Liver (tissue), 9 donors: Measurements from ENCODE around the gene ZNF652. TPM values are rescaled to one million over a fixed set of nuclear protein-coding genes. Genes with fewer than 3 reads are reported as not detected.

Source experiments
- DNase-seq: peaks from one replicate; pipeline ENCODE4 v3.0.0-alpha.2; 2017; ENCODE audit warnings: low spot score
- H3K27ac ChIP-seq, 2 donors: one replicate each; pipeline ENCODE4 v1.7.0; 2013; ENCODE audit warnings: inconsistent platforms in 2 of 2, low read length in 2 of 2, control low read depth in 1 of 2, low read depth in 1 of 2, mild to moderate bottlenecking in 1 of 2
- H3K27me3 ChIP-seq, 4 donors: one replicate each; pipeline versions ENCODE4 v1.6.1 to v1.7.0; 2013; ENCODE audit warnings: low read length in 3 of 4, inconsistent platforms in 1 of 4, mild to moderate bottlenecking in 1 of 4, moderate library complexity in 1 of 4; ENCODE audit not compliant: control insufficient read depth in 4 of 4, insufficient read depth in 4 of 4
- H3K36me3 ChIP-seq, 4 donors: one replicate each; pipeline versions ENCODE4 v1.6.1 to v1.7.0; 2013; ENCODE audit warnings: low read length in 3 of 4, mild to moderate bottlenecking in 3 of 4, low read depth in 1 of 4, moderate library complexity in 1 of 4; ENCODE audit not compliant: control insufficient read depth in 4 of 4, insufficient read depth in 3 of 4
- H3K4me1 ChIP-seq, 4 donors: one replicate each; pipeline versions ENCODE4 v1.6.1 to v1.7.0; 2013; ENCODE audit warnings: low read length in 3 of 4, mild to moderate bottlenecking in 3 of 4, moderate library complexity in 1 of 4; ENCODE audit not compliant: control insufficient read depth in 4 of 4, insufficient read depth in 4 of 4
- H3K4me3 ChIP-seq, 3 donors: one replicate each; pipeline versions ENCODE4 v1.6.1 to v1.7.0; 2013; ENCODE audit warnings: low read length in 3 of 3, control low read depth in 1 of 3, low read depth in 1 of 3, mild to moderate bottlenecking in 1 of 3
- H3K9ac ChIP-seq, 2 donors: one replicate each; pipeline ENCODE4 v1.7.0; 2013; ENCODE audit warnings: low read length in 2 of 2, mild to moderate bottlenecking in 2 of 2, moderate library complexity in 2 of 2, control low read depth in 1 of 2, low read depth in 1 of 2
- H3K9me3 ChIP-seq, 4 donors: one replicate each; pipeline versions ENCODE4 v1.6.1 to v1.7.0; 2013; ENCODE audit warnings: low read length in 3 of 4; ENCODE audit not compliant: control insufficient read depth in 4 of 4
- CTCF ChIP-seq: fragments of 150-350 bp; IDR thresholded peaks from 2 replicates; pipeline ENCODE4 v1.5.1; 2017; ENCODE audit warnings: improper control_type of control experiment, low read depth, low read length; ENCODE audit not compliant: missing input control
- EGR1 ChIP-seq, 2 donors: IDR thresholded peaks; 2 replicates each; pipeline ENCODE4 v1.6.1; 2016 to 2018; ENCODE audit warnings: antibody characterized with exemption in 2 of 2, low read depth in 2 of 2
- FOXA1 ChIP-seq: IDR thresholded peaks from 2 replicates; pipeline ENCODE4 v1.6.1; 2016; ENCODE audit warnings: antibody characterized with exemption
- GABPA ChIP-seq, 2 donors: IDR thresholded peaks in 1 of 2; conservative IDR thresholded peaks in 1 of 2; 2 replicates each; pipeline ENCODE4 v1.6.1; 2016; ENCODE audit warnings: antibody characterized with exemption in 2 of 2, mild to moderate bottlenecking in 1 of 2, moderate library complexity in 1 of 2
- HNF4G ChIP-seq: IDR thresholded peaks from 2 replicates; pipeline ENCODE4 v1.6.1; 2016; ENCODE audit warnings: antibody characterized with exemption
- RXRA ChIP-seq, 2 donors: IDR thresholded peaks; 2 replicates each; pipeline ENCODE4 v1.6.1; 2017 to 2018; ENCODE audit warnings: antibody characterized with exemption in 2 of 2, mild to moderate bottlenecking in 1 of 2
- SP1 ChIP-seq: IDR thresholded peaks from 2 replicates; pipeline ENCODE4 v1.6.1; 2018; ENCODE audit warnings: antibody characterized with exemption, mild to moderate bottlenecking
- WGBS: extraction: QIAGEN DNeasy Blood & Tissue Kit; methylation state at CpG from one replicate; pipeline ENCODE4 v1.1.7; 2013; 5-methylcytosine and 5-hydroxymethylcytosine counted together
- polyA plus RNA-seq, 2 donors: library from polyadenylated mRNA; stranded (reverse) in 1 of 2; unstranded in 1 of 2; fragments of 200-250 nt in 1 of 2; fragments of >200 nt in 1 of 2; fragmentation: Nextera tagmentation in 1 of 2; extraction: Ambion mirVana in 1 of 2; gene quantifications; one replicate each; pipeline versions ENCODE4 v1.2.1 to v1.2.3, GENCODE V29; 2013 to 2015
- total RNA-seq, 2 donors: library from RNA; depleted of rRNA; stranded (reverse); fragments of >200 nt; gene quantifications; one replicate each; pipeline ENCODE4 v1.2.3, GENCODE V29; 2014
- TF ChIP-seq, protein P1 (sequence below): IDR thresholded peaks from 2 replicates; pipeline ENCODE4 v1.6.1; 2016; ENCODE audit warnings: antibody characterized with exemption
- TF ChIP-seq, protein P2 (sequence below): IDR thresholded peaks from 2 replicates; pipeline ENCODE4 v1.6.1; 2016; ENCODE audit warnings: antibody characterized with exemption
- donor health status: healthy.
- donor health status: healthy.
- donor health status: healthy.
- donor health status: healthy.
- donor health status: healthy.

Gene ZNF652
- total and polyA plus RNA-seq, 4 donors = 5.3 to 23.1 (median 17.5) TPM

DNA sequence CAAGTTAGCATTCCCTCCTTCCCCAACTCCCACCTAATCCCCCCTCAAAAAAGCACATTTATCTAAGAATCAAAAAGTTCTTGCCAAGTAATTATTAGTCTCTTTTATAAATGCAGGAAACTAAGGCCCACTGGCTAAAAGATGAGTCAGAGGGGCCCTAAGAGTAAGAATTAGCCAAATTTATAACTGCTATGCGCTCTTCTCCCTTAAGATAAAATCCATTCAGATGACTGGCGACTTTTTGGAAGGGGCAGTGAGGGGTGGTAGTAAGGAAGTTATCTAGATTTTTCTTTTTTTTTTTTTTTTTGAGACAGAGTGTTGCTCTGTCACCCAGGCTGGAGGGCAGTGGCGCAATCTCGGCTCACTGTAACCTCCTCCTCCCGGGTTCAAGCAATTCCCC, 17.1 kb downstream of the ZNF652 start:
- Histone ChIP-seq H3K9me3 (no peaks in the 10 kb centered on the region), H3K4me1 (peaks cover 2 to 6% (median 2%) of the 10 kb centered on the region in 4 donors), H3K27me3 (no peaks in the 10 kb centered on the region), H3K4me3 (no peak overlapping the region), H3K27ac (no peak overlapping the region), H3K36me3 (no peaks in the 10 kb centered on the region), H3K9ac (no peak overlapping the region)
- no peak for TF ChIP-seq CTCF
- WGBS = 79% methylated on average over 5 of the region's 5 CpGs
- no peak for DNase-seq

GRCh38 chr17:49343273-49343672, 18.8 kb downstream of the ZNF652 start:
- Histone ChIP-seq H3K27me3 (no peaks in the 10 kb centered on the region), H3K27ac (no peak overlapping the region), H3K36me3 (no peaks in the 10 kb centered on the region), H3K4me1 (peaks cover 2 to 6% (median 2%) of the 10 kb centered on the region in 4 donors), H3K9me3 (no peaks in the 10 kb centered on the region), H3K9ac (no peak overlapping the region), H3K4me3 (no peak overlapping the region)
- no peak for DNase-seq
- WGBS = 60% methylated on average over 3 of the region's 3 CpGs
- TF ChIP-seq, protein P1, sequence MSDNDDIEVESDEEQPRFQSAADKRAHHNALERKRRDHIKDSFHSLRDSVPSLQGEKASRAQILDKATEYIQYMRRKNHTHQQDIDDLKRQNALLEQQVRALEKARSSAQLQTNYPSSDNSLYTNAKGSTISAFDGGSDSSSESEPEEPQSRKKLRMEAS = no peak
- TF ChIP-seq HNF4G = no peak

DNA sequence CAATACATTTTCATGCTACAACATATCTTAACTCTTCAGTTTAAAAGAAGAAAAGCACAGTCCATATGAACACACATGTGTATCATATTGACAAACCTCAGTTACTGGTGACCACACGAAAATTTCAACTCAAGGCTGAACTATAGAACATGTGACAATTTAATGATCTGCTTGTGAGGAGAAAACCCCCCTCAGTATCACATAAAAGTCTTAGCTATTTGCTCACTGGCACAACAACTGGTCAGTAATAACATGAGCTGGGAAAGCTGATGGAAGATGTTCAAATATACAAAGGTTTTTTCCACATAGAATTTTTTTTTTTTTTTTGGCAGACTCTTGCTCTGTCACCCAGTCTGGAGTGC, 19.5 kb downstream of the ZNF652 start:
- Histone ChIP-seq H3K27ac (peak overlapping the region; percentile 53 to 63), H3K27me3 (no peaks in the 10 kb centered on the region), H3K9ac (peak overlapping the region in 1 of 2 donors; percentile 14), H3K9me3 (no peaks in the 10 kb centered on the region), H3K4me3 (peak overlapping the region in 2 of 3 donors; percentile 27 to 38), H3K4me1 (peaks cover 2 to 6% (median 2%) of the 10 kb centered on the region in 4 donors), H3K36me3 (no peaks in the 10 kb centered on the region)
- no peak for DNase-seq
- TF ChIP-seq CTCF (no peak), SP1 (no peak), RXRA (IDR thresholded peaks at IDR 0.05) (peak in 1 of 2 donors; percentile 5)
- WGBS = 15% methylated on average over 1 of the region's 1 CpG

- Histone ChIP-seq H3K4me1 (peaks cover 2 to 6% (median 2%) of the 10 kb centered on the region in 4 donors), H3K4me3 (no peak overlapping the region), H3K36me3 (no peaks in the 10 kb centered on the region), H3K27me3 (no peaks in the 10 kb centered on the region), H3K9ac (no peak overlapping the region), H3K9me3 (no peaks in the 10 kb centered on the region), H3K27ac (no peak overlapping the region)
- no peak for DNase-seq
- TF ChIP-seq FOXA1 = no peak
- no peak for TF ChIP-seq RXRA (IDR thresholded peaks at IDR 0.05)
- TF ChIP-seq, protein P2, sequence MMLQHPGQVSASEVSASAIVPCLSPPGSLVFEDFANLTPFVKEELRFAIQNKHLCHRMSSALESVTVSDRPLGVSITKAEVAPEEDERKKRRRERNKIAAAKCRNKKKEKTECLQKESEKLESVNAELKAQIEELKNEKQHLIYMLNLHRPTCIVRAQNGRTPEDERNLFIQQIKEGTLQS = no peak
- no peak for TF ChIP-seq EGR1 (IDR thresholded peaks at IDR 0.05; ENCODE audit: low read depth in 2 of 2)
- TF ChIP-seq GABPA (IDR thresholded peaks at IDR 0.05 in 1 of 2, conservative IDR thresholded peaks at IDR 0.05 in 1 of 2) = no peak
- 70% methylated on average over 5 of the region's 5 CpGs for WGBS
Measured at GRCh38 chr17:49341356-49341755, 20.7 kb downstream of the ZNF652 start.
